Muscle layer of colon (tissue), 2 donors: Measurements from ENCODE around the gene CTH.
"Not testable (repeated sequence)": the region's sequence is repeated elsewhere in the genome, so short reads cannot be mapped to it uniquely, and the experiment has no call there.

Experiments
- H3K27ac ChIP-seq: one replicate; pipeline ENCODE4 v1.7.0; 2013; ENCODE audit warnings: low read depth, mild to moderate bottlenecking, low read length, moderate library complexity
- H3K27me3 ChIP-seq, 2 donors: one replicate each; pipeline ENCODE4 v1.7.0; 2013; ENCODE audit warnings: low read length in 2 of 2, mild to moderate bottlenecking in 2 of 2; ENCODE audit not compliant: insufficient read depth in 2 of 2, control insufficient read depth in 1 of 2
- H3K36me3 ChIP-seq: one replicate; pipeline ENCODE4 v1.7.0; 2013; ENCODE audit warnings: mild to moderate bottlenecking, low read length; ENCODE audit not compliant: insufficient read depth
- H3K4me1 ChIP-seq: one replicate; pipeline ENCODE4 v1.7.0; 2013; ENCODE audit warnings: mild to moderate bottlenecking, low read length; ENCODE audit not compliant: insufficient read depth
- H3K4me3 ChIP-seq, 2 donors: one replicate each; pipeline ENCODE4 v1.7.0; 2013; ENCODE audit warnings: low read length in 2 of 2, low read depth in 1 of 2, mild to moderate bottlenecking in 1 of 2, moderate library complexity in 1 of 2
- H3K9ac ChIP-seq: one replicate; pipeline ENCODE4 v1.7.0; 2013; ENCODE audit warnings: low read length
- H3K9me3 ChIP-seq: one replicate; pipeline ENCODE4 v1.7.0; 2013; ENCODE audit warnings: mild to moderate bottlenecking, low read length
- donor health status: abdominal sarcoma.
- donor health status: Adenocarcinoma of cecum.

CTH gene

GRCh38 chr1:70436622-70437251 is 25.7 kb downstream of the CTH start:
- H3K27me3 ChIP-seq, result no peaks in the 10 kb centered on the region
- no peak overlapping the region for H3K27ac ChIP-seq
- H3K4me3 ChIP-seq, result no peak overlapping the region
- no peaks in the 10 kb centered on the region for H3K4me1 ChIP-seq
- H3K9ac ChIP-seq, result no peak overlapping the region
- H3K9me3 ChIP-seq, result no peaks in the 10 kb centered on the region
- H3K36me3 ChIP-seq, result peaks cover 8% of the 10 kb centered on the region

GRCh38 chr1:70438529-70438928 is 27.5 kb downstream of the CTH start:
- no peak overlapping the region for H3K9ac ChIP-seq
- no peaks in the 10 kb centered on the region for H3K27me3 ChIP-seq
- no peak overlapping the region for H3K4me3 ChIP-seq
- H3K27ac ChIP-seq, result no peak overlapping the region
- H3K9me3 ChIP-seq, result no peaks in the 10 kb centered on the region
- no peaks in the 10 kb centered on the region for H3K4me1 ChIP-seq
- H3K36me3 ChIP-seq, result peaks cover 8% of the 10 kb centered on the region

GRCh38 chr1:70440642-70441391 is 29.7 kb downstream of the CTH start:
- Histone ChIP-seq H3K36me3 (no peaks in the 10 kb centered on the region), H3K4me1 (no peaks in the 10 kb centered on the region), H3K9me3 (no peaks in the 10 kb centered on the region), H3K27ac (no peak overlapping the region), H3K9ac (no peak overlapping the region), H3K27me3 (no peaks in the 10 kb centered on the region), H3K4me3 (no peak overlapping the region)

GRCh38 chr1:70441392-70442035 is 30.4 kb downstream of the CTH start:
- Histone ChIP-seq H3K4me1 (no peaks in the 10 kb centered on the region), H3K27ac (no peak overlapping the region), H3K9ac (no peak overlapping the region), H3K36me3 (no peaks in the 10 kb centered on the region), H3K4me3 (no peak overlapping the region), H3K9me3 (no peaks in the 10 kb centered on the region), H3K27me3 (no peaks in the 10 kb centered on the region)

DNA sequence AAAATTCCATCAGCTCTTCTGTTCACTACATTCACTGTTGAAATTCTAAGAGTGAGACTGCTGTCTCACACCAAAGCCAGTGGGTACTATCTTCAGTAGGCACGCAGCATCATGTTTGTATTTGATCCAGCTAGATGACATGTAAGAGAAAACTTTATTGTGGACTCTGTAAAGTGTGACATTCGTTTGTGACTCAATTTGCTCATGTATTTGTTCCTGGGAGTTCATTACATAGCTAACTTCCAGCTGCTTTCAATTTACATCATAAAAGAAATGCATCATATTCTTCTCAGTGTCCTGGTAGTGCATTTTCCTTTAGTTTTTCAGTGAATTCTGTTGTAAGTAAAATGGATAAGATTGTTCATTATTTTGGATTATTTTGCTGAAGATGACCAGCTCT is 31.4 kb downstream of the CTH start:
- Histone ChIP-seq H3K36me3 (no peaks in the 10 kb centered on the region), H3K4me1 (no peaks in the 10 kb centered on the region), H3K4me3 (no peak overlapping the region), H3K27ac (no peak overlapping the region), H3K9ac (no peak overlapping the region), H3K27me3 (no peaks in the 10 kb centered on the region), H3K9me3 (no peaks in the 10 kb centered on the region)

DNA sequence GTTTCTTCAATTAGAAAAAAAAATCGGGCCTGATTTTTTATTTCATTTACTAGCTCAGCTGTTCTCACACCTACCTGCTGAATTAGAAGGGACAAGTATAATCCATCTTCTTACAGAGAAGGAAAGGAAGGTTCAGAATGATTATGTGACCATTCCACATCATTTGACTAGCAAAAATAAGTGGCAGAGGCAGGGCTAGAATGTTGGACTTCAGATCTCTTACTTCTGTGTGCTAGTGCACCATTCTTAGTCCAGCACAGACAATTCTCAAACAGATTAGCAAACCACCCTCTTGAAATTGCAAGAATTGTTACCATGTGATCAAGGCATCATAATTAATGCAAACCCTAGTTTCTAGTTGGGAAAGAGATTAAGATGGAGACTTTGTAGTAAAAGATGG is 32.7 kb downstream of the CTH start:
- Histone ChIP-seq H3K27me3 (no peaks in the 10 kb centered on the region), H3K9ac (no peak overlapping the region), H3K4me3 (no peak overlapping the region), H3K4me1 (no peaks in the 10 kb centered on the region), H3K27ac (no peak overlapping the region), H3K36me3 (no peaks in the 10 kb centered on the region), H3K9me3 (no peaks in the 10 kb centered on the region)

GRCh38 chr1:70449049-70449448 is 38.0 kb downstream of the CTH start:
- Histone ChIP-seq H3K27me3 (no peaks in the 10 kb centered on the region), H3K9me3 (no peaks in the 10 kb centered on the region), H3K36me3 (no peaks in the 10 kb centered on the region), H3K4me1 (no peaks in the 10 kb centered on the region), H3K4me3 (no peak overlapping the region), H3K9ac (no peak overlapping the region), H3K27ac (no peak overlapping the region)

DNA sequence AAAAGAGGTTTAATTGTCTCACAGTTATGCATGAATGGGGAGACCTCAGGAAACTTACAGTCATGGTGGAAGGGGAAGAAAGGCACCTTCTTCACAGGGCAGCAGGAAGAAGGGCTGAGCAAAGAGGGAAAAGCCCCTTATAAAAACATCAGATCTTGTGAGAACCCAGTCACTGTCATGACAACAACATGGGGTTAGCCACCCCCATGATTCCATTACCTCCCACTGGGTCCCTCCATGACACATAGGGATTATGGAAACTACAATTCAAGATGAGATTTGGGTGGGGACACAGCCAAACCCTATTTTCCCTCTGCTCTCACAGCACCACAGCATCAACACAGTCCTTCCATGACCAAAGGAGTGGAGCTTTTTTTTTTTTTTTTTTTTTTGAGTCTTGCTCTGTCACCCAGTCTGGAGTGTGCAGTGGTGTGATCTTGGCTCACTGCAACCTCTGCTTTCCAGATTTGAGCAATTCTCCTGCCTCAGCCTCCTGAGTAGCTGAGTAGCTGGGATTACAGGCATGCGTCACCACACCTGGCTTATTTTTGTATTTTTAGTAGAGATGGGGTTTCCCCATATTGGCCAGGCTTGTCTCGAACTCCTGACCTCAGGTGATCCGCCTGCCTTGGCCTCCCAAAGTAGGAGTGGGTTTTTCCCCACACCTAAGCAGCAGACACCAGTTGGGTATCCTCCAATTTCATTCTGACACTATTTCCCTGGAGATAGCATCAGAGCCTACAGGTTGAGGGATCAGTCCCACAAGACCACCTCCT is 41.3 kb downstream of the CTH start:
- H3K9me3 ChIP-seq, H3K9ac ChIP-seq, H3K4me3 ChIP-seq, H3K36me3 ChIP-seq, H3K27me3 ChIP-seq, H3K4me1 ChIP-seq, H3K27ac ChIP-seq: not testable (repeated sequence)

GRCh38 chr1:70455291-70455690 is 44.2 kb downstream of the CTH start:
- Histone ChIP-seq H3K36me3 (no peaks in the 10 kb centered on the region), H3K4me1 (no peaks in the 10 kb centered on the region), H3K9ac (no peak overlapping the region), H3K9me3 (no peaks in the 10 kb centered on the region), H3K27me3 (no peaks in the 10 kb centered on the region), H3K4me3 (no peak overlapping the region), H3K27ac (no peak overlapping the region)

DNA sequence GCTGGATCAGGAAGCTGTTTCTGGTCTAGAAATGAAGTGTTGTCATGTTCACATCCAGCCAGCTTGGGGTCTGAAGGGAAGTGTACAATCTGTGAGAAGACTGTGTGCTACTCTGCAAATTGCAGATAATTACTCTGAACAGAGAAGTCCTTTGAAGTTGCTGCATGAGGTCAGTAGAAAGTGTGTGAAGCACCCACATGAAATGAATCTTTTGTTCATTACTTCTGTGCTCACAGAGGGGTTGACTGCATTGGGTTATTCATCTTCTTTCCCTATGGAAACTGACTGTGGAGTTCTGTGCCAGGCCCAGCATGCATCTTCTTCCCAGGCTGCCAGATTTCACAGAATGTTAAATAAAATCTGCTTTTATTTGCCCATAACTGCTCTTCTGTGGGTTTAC is 47.1 kb downstream of the CTH start:
- H3K4me3 ChIP-seq, result no peak overlapping the region
- H3K9me3 ChIP-seq, result no peaks in the 10 kb centered on the region
- H3K9ac ChIP-seq, result no peak overlapping the region
- no peak overlapping the region for H3K27ac ChIP-seq
- H3K27me3 ChIP-seq, result no peaks in the 10 kb centered on the region
- no peaks in the 10 kb centered on the region for H3K36me3 ChIP-seq
- no peaks in the 10 kb centered on the region for H3K4me1 ChIP-seq

DNA sequence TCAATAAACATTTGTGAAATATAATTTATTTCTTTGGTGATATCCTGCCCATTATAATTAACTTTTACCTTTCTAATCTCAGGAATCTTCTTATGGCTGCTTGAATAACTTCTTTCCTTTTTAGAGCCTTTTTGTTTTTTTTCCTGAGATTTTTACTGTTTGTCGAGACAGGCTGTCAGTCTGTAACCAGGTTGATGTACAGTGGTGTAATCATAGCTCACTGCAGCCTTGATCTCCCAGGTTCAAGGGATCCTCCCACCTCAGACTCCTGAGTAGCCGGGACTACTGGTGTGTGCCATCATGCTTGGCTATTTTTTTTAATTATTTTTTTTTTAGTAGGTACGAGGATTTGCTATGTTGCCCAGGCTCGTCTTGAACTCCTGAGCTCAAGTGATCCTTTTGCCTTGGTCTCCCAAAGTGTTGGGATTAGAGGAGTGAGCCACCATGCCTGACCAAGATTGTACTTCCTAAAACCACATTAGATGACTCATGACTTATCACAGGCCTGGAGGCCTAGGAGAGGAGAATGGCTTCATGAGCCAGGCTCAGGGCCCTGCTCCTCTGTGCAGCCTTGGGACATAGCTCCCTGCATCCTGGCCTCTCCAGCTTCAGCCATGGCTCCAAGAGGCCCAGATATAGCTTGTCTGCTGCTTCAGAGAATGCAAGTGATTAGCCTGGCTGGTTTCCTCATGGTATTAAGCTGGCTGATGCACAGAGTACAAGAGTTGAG is 48.6 kb downstream of the CTH start:
- no peaks in the 10 kb centered on the region for H3K27me3 ChIP-seq
- no peaks in the 10 kb centered on the region for H3K9me3 ChIP-seq
- no peak overlapping the region for H3K27ac ChIP-seq
- H3K36me3 ChIP-seq, result no peaks in the 10 kb centered on the region
- H3K4me3 ChIP-seq, result no peak overlapping the region
- no peak overlapping the region for H3K9ac ChIP-seq
- no peaks in the 10 kb centered on the region for H3K4me1 ChIP-seq
